GM12875 (cell line): ENCODE results near the gene LBX1.

ENCODE experiments used
- H3K4me3 ChIP-seq: one replicate; pipeline ENCODE4 v1.5.1; 2011; ENCODE audit warnings: low read depth, low read length, control low read depth
- TF ChIP-seq, protein P1 (sequence below): IDR thresholded peaks from 2 replicates; pipeline ENCODE4 v1.5.1; 2011; ENCODE audit warnings: low read depth, mild to moderate bottlenecking, control low read depth, inconsistent platforms, low read length, moderate library complexity, borderline replicate concordance; ENCODE audit not compliant: insufficient read depth

LBX1 gene

DNA sequence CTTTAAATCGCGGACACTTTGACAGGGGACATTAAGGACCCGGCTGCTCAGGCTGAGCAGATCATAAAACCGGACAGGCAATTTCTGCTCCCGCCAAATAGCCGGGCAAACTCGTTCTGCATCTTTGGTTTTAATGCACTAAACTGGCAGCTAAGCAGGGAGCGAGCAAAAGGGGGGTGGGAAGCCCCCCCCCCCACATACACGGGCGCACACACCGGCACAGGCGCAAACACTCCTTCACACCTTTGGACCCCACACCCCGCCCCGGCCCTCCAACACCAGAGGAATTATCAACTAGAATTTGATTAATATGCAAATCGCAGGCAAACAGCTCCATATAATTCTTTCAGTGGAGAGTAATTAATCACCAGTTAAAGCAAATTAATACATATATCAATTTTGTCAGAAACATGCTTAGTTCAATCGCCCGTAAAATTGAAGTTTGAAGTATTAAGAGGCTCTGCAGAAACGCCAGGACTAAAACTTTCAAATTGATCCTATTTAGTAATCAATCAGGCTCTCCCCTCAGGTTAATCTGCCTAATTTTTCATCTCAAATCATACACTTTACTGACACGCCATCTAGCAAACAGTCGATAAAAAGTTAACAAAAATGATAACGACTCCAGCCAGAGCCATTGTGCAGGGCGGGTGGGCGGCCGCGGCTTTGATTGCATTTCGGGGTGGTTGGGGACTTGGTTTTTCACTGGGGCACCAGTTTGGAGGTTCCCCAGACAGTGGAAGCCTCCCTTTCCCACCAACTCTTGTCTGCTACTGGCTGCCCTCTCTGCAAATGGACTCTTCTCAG, 9.9 kb downstream of the LBX1 start:
- TF ChIP-seq, protein P1, sequence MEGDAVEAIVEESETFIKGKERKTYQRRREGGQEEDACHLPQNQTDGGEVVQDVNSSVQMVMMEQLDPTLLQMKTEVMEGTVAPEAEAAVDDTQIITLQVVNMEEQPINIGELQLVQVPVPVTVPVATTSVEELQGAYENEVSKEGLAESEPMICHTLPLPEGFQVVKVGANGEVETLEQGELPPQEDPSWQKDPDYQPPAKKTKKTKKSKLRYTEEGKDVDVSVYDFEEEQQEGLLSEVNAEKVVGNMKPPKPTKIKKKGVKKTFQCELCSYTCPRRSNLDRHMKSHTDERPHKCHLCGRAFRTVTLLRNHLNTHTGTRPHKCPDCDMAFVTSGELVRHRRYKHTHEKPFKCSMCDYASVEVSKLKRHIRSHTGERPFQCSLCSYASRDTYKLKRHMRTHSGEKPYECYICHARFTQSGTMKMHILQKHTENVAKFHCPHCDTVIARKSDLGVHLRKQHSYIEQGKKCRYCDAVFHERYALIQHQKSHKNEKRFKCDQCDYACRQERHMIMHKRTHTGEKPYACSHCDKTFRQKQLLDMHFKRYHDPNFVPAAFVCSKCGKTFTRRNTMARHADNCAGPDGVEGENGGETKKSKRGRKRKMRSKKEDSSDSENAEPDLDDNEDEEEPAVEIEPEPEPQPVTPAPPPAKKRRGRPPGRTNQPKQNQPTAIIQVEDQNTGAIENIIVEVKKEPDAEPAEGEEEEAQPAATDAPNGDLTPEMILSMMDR: no peak
- no peak overlapping the region for H3K4me3 ChIP-seq

- TF ChIP-seq, protein P1: no peak
These were observed 10.7 kb downstream of the LBX1 start for GRCh38 chr10:101218351-101219138.

GRCh38 chr10:101217450-101218281, 11.6 kb downstream of the LBX1 start:
- TF ChIP-seq, protein P1: peak; percentile 32; the same call in 1 of the 2 replicates
- no peak overlapping the region for H3K4me3 ChIP-seq

More at GRCh38 chr10:101218351-101219138, 10.7 kb downstream of the LBX1 start:
- H3K4me3 ChIP-seq: no peak overlapping the region

- no peak overlapping the region for H3K4me3 ChIP-seq
- TF ChIP-seq, protein P1: no peak
These were observed 12.2 kb downstream of the LBX1 start for GRCh38 chr10:101217044-101217425.

DNA sequence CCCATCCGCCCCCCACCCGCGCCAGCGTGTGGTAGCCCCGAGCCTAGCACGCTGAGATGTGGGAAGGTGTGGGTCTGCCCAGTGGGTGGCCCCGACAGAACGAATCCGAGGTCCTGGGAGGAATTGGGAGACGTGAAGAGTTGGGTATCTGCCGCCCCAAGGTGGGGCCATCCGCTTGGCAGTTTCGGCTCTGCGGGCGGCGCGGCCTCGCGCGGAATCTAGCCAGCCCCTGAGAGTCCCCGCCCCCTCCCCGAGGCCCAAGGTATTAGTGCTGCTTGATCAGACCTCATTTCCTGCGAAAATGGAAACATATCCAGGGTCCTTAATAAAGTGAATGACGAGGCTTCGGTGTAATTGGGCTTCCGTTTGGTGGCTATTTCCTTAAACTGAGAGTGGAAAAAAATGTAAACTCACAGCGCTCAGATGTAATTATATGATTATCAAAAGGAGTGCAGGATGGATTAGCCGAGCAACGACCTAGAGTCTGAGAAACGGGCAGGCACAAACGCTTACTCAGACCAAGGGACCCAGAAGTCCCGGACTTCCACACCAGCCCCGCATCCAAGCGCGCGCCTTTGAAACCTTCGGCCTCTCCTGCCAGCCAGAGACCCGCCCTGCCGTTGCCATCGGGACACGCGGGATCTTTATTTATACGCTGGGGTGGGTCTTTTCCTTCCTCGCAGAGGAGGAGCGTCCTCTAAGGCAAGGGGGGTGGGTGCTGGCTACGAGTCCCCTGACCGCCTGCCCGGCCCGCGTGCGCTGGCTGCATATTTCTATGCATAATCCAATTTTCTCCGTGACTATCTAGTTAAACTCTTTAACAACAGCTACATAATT, 12.8 kb downstream of the LBX1 start:
- no peak overlapping the region for H3K4me3 ChIP-seq
- TF ChIP-seq, protein P1: no peak
